ENCODE measurements around the gene CLCN6. TPM values are rescaled to one million over a fixed set of nuclear protein-coding genes. Genes with fewer than 3 reads are reported as not detected.

Gene CLCN6
- total and polyA plus RNA-seq, 12 donors = 12.0 to 29.2 (median 23.5) TPM

- peaks cover 0 to 7% of the 10 kb centered on the region in 2 donors for H3K4me1 ChIP-seq (replicated peaks in 1 of 2)
- no peak overlapping the region for H3K4me3 ChIP-seq
- intact Hi-C loops (cut with DNase I) = no loop called here
- no peak overlapping the region for H3K27ac ChIP-seq
- TF ChIP-seq, protein P1, sequence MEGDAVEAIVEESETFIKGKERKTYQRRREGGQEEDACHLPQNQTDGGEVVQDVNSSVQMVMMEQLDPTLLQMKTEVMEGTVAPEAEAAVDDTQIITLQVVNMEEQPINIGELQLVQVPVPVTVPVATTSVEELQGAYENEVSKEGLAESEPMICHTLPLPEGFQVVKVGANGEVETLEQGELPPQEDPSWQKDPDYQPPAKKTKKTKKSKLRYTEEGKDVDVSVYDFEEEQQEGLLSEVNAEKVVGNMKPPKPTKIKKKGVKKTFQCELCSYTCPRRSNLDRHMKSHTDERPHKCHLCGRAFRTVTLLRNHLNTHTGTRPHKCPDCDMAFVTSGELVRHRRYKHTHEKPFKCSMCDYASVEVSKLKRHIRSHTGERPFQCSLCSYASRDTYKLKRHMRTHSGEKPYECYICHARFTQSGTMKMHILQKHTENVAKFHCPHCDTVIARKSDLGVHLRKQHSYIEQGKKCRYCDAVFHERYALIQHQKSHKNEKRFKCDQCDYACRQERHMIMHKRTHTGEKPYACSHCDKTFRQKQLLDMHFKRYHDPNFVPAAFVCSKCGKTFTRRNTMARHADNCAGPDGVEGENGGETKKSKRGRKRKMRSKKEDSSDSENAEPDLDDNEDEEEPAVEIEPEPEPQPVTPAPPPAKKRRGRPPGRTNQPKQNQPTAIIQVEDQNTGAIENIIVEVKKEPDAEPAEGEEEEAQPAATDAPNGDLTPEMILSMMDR (IDR thresholded peaks at IDR 0.05) = no peak
- TF ChIP-seq POLR2A (IDR thresholded peaks at IDR 0.05) = no peak
- no peaks in the 10 kb centered on the region for H3K27me3 ChIP-seq
- H3K9me3 ChIP-seq (replicated peaks in 1 of 3) = no peaks in the 10 kb centered on the region
- no peak for DNase-seq
- H3K36me3 ChIP-seq (replicated peaks in 1 of 2) = peaks cover 0 to 75% of the 10 kb centered on the region in 2 donors
- WGBS, 4 donors = 89 to 95% (median 94%) methylated on average over 12 of the region's 12 CpGs
Measured at GRCh38 chr1:11817192-11817591, 11.2 kb downstream of the CLCN6 start.

DNA sequence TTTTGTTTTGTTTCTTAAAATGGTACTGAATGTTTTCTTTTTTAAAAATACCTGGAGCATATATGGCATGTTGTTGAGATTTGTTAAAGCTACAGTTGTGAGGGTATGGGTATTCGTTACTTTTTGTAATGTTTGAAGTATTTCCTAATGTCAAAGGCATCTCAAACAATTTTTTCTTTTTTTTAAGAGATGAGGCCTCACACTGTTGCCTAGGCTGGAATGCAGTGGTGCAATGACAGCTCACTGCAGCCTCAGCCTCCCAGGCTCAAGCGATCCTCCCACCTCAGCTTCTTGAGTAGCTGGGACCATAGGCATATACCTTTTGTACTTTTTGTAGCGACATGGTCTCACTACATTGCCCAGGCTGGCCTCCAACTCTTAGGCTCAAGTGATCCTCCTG is 16.1 kb downstream of the CLCN6 start:
- Histone ChIP-seq H3K4me3 (no peak overlapping the region), H3K4me1 (replicated peaks in 1 of 2) (no peaks in the 10 kb centered on the region), H3K9me3 (replicated peaks in 1 of 3) (no peaks in the 10 kb centered on the region), H3K27ac (no peak overlapping the region), H3K27me3 (no peaks in the 10 kb centered on the region), H3K36me3 (replicated peaks in 1 of 2) (peaks cover 0 to 97% of the 10 kb centered on the region in 2 donors)
- 79 to 95% (median 91%) methylated on average over 3 of the region's 3 CpGs for WGBS, 4 donors
- intact Hi-C loops (cut with DNase I) = no loop called here
- no peak for TF ChIP-seq POLR2A (IDR thresholded peaks at IDR 0.05)
- TF ChIP-seq, protein P1 (IDR thresholded peaks at IDR 0.05) = no peak
- no peak for DNase-seq

DNA sequence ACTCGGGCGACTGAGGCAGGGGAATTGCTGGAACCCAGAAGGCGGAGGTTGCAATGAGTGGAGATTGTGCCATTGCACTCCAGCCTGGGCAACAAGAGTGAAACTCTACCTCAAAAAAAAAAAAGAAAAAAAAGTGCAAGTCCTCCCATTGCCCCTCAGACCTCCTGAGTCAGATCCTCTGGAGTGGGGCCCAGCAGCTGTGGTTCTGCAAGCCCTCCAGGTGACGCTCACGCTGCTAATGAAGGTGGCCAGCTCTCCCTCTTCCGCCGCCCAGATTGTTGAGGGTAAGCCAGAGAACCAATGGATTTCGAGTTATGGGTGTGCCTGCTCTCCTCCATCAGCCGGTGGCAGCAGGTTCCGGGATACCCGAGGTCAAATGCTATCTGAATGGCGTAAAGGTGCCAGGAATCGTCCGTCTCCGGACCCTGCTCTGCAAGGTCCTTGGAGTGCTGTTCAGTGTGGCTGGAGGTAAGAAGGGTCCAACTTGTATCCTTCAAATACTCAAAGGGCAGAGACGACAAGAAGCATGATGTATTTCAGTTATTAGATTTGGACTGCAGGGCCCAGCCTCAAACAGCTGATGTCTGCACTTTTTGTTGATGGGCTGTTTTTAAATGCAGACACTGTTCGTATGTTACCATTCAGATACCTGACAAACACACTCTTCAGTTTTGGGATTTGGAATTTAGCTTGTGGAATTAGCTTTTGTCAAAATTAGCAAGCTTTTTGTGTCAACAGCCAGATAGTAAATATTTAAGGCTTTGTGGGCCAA is 17.6 kb downstream of the CLCN6 start:
- no peak for DNase-seq
- TF ChIP-seq POLR2A (IDR thresholded peaks at IDR 0.05) = no peak
- TF ChIP-seq, protein P1 (IDR thresholded peaks at IDR 0.05) = no peak
- H3K27me3 ChIP-seq = no peaks in the 10 kb centered on the region
- H3K9me3 ChIP-seq (replicated peaks in 1 of 3) = no peaks in the 10 kb centered on the region
- H3K27ac ChIP-seq = no peak overlapping the region
- intact Hi-C loops (cut with DNase I) = no loop called here
- no peak overlapping the region for H3K4me3 ChIP-seq
- H3K4me1 ChIP-seq (replicated peaks in 1 of 2) = no peaks in the 10 kb centered on the region
- 79 to 88% (median 84%) methylated on average over 11 to 17 of the region's 17 CpGs for WGBS, 4 donors
- H3K36me3 ChIP-seq (replicated peaks in 1 of 2) = peaks cover 0 to 97% of the 10 kb centered on the region in 2 donors

DNA sequence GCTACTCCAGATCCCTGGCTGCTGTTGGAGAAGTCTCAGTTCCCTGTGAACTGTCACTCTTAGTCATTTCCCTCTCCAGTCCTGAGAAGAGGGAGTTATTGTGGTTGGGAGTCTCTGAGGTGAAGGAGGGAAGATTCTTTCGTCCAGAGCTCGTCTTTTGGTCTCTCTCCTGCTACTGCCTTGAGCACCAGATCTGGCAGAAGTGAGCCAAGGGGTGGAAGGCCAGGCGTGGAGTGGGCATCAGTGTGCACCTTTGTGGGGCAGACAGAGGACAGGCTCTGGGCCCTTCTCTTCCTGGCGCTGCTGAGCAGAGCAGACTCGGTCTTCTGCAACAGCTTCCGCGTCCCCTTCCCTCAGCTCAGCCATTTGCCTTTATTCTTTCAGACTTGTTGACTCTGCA is 19.1 kb downstream of the CLCN6 start:
- H3K36me3 ChIP-seq (replicated peaks in 1 of 2) = peaks cover 0 to 95% of the 10 kb centered on the region in 2 donors
- no peaks in the 10 kb centered on the region for H3K9me3 ChIP-seq (replicated peaks in 1 of 3)
- intact Hi-C loops (cut with DNase I) = no loop called here
- no peak overlapping the region for H3K27ac ChIP-seq
- no peaks in the 10 kb centered on the region for H3K27me3 ChIP-seq
- H3K4me3 ChIP-seq = no peak overlapping the region
- DNase-seq = no peak
- no peaks in the 10 kb centered on the region for H3K4me1 ChIP-seq (replicated peaks in 1 of 2)
- TF ChIP-seq, protein P1 (IDR thresholded peaks at IDR 0.05) = no peak
- no peak for TF ChIP-seq POLR2A (IDR thresholded peaks at IDR 0.05)
- WGBS, 4 donors = 91 to 97% (median 92%) methylated on average over 7 of the region's 7 CpGs

All from adrenal gland (tissue), 12 donors.